DOHH2 (cell line): ENCODE measurements around the gene POLE4.

Source experiments
- CTCF ChIP-seq: fragments of 200-600 bp; sonication (generic); IDR thresholded peaks from one replicate; pipeline ENCODE4 v1.5.1; 2014; ENCODE audit warnings: antibody characterized with exemption, mild to moderate bottlenecking, low read depth, low read length; ENCODE audit not compliant: poor library complexity, severe bottlenecking
- EZH2phosphoT487 ChIP-seq: fragments of 200-600 bp; sonication (generic); IDR thresholded peaks from 2 replicates; pipeline ENCODE4 v1.6.1; 2017; ENCODE audit warnings: borderline replicate concordance, mild to moderate bottlenecking, antibody characterized with exemption, low read length, moderate library complexity, mixed read lengths

DNA sequence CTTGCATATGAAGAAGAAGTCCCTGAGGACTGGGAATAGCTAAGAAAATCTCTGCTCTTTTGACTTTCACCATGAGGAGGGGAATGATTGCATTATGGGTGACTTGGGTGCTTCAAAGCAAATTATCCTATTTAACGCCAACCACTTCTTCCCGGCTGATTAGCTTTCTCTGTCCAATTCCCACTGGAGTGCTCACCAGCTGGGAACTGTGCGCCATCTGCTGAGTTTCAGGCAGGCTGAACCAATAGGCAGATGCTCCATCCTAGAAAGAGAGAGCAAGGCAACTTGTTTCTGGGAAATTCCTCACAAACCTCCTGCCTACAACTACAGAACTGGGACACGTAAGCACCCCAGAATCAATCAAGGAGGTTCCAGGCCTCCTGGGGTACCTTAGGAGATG is 49.4 kb downstream of the POLE4 start:
- no peak for TF ChIP-seq CTCF
- no peak for TF ChIP-seq EZH2phosphoT487
